Ovary (tissue), 9 donors: ENCODE data around the gene SOX6. TPM values are rescaled to one million over a fixed set of nuclear protein-coding genes. Genes with fewer than 3 reads are reported as not detected.

Experiments
- DNase-seq, 5 donors: peaks; one replicate each; pipeline ENCODE4 v3.0.0-alpha.2; 2019 to 2020
- H3K27ac ChIP-seq, 2 donors: fragments of 200-600 bp; one replicate each; pipeline versions ENCODE4 v1.5.1 to v1.8.0; 2019 to 2022
- H3K27me3 ChIP-seq: fragments of 200-600 bp; one replicate; pipeline ENCODE4 v1.8.0; 2022
- H3K36me3 ChIP-seq: fragments of 200-600 bp; sonication (generic); one replicate; pipeline ENCODE4 v1.5.1; 2019
- H3K4me1 ChIP-seq: one replicate; pipeline ENCODE4 v1.8.1; 2013; ENCODE audit warnings: mild to moderate bottlenecking, moderate library complexity; ENCODE audit not compliant: insufficient read depth
- H3K4me3 ChIP-seq: fragments of 200-600 bp; sonication (generic); one replicate; pipeline ENCODE4 v1.5.1; 2017
- H3K9me3 ChIP-seq, 2 donors: fragments of 200-600 bp in 1 of 2; sonication (generic) in 1 of 2; one replicate each; pipeline versions ENCODE4 v1.5.1 to v1.8.1; 2013 to 2019; ENCODE audit warnings: mild to moderate bottlenecking in 1 of 2, moderate library complexity in 1 of 2
- EP300 ChIP-seq: sonication (generic); formaldehyde crosslinking; IDR thresholded peaks from one replicate; pipeline ENCODE4 v1.6.1; 2017; ENCODE audit warnings: antibody characterized with exemption
- POLR2A ChIP-seq: fragments of 450-650 bp; IDR thresholded peaks from one replicate; pipeline ENCODE4 v1.6.1; 2017; ENCODE audit warnings: antibody characterized with exemption, mild to moderate bottlenecking, moderate library complexity
- WGBS, 3 donors: extraction: QIAGEN DNeasy Blood & Tissue Kit in 1 of 3; methylation state at CpG; one replicate each; pipeline versions ENCODE4 v1.1.5 to v1.1.7; 2013 to 2017; 5-methylcytosine and 5-hydroxymethylcytosine counted together
- intact Hi-C, 4 donors: fragments of 100-400 bp; cut with DNase I; formaldehyde crosslinking; loops; one replicate each; pipeline versions ENCODE4 v1.11.0 to v1.15.1; 2022 to 2023
- polyA plus RNA-seq, 2 donors: library from polyadenylated mRNA; stranded (reverse); fragments of 200-250 nt in 1 of 2; fragments of 350-450 nt in 1 of 2; fragmentation: Illumina TruSeq in 1 of 2; extraction: RNeasy Lipid Tissue Mini Kit (QIAGEN cat#74804) in 1 of 2; gene quantifications; one replicate each; pipeline ENCODE4 v1.2.3, GENCODE V29; 2013 to 2014
- total RNA-seq, 7 donors: library from RNA; depleted of rRNA in 2 of 7; stranded (reverse); fragments of >200 nt in 2 of 7; fragmentation: NEBNext Ultra II Directional in 3 of 7; extraction: Animal tissue kit (Norgen Biotek cat#: 25700) in 3 of 7; gene quantifications; one replicate each; pipeline versions ENCODE4 v1.1.0 to v1.2.4, GENCODE V29; 2016 to 2023
- TF ChIP-seq, protein P1 (sequence below), 3 donors: fragments of 450-650 bp in 2 of 3; fragments of 200-600 bp in 1 of 3; IDR thresholded peaks; one replicate each; pipeline versions ENCODE4 v1.5.1 to v1.8.0; 2016 to 2022; ENCODE audit warnings: antibody characterized with exemption in 3 of 3, mild to moderate bottlenecking in 1 of 3
- donor health status: DM: no; HTN: no; CAD: no; lungs with moderate emphysema.
- donor health status: DM: no; HTN: no; CAD: no.
- donor health status: Bipolar disorder and iron deficiency.
- donor health status: DM: yes; HTN: yes; CAD: no.
- donor health status: DM: no; HTN: no; CAD: no.
- donor health status: DM: yes; HTN: yes; CAD: no.

Gene SOX6
- total and polyA plus RNA-seq, 9 donors, result 0.61 to 29.4 (median 4.7) TPM

DNA sequence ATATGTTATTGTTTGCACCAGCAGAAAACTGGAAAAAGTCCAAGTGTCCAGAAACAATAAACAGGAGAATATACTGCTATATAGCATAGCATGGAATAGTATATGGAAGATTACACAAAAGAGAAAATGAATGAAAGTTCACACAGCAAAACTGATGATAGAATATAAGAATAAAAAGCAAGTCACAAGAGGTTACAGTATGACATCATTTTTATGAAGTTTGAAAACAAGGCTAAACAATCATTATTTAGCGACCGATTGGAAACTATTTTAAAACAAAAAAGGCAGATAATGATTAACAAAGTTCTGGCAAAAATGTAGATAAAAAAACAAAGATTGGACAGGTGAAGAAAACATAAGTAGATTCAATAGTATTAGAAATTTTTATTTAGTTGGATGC, 47.1 kb downstream of the SOX6 start:
- no peak overlapping the region for H3K4me3 ChIP-seq
- intact Hi-C loops, result no loop called here
- no peaks in the 10 kb centered on the region for H3K4me1 ChIP-seq
- TF ChIP-seq EP300 (no peak), POLR2A (no peak)
- TF ChIP-seq, protein P1, sequence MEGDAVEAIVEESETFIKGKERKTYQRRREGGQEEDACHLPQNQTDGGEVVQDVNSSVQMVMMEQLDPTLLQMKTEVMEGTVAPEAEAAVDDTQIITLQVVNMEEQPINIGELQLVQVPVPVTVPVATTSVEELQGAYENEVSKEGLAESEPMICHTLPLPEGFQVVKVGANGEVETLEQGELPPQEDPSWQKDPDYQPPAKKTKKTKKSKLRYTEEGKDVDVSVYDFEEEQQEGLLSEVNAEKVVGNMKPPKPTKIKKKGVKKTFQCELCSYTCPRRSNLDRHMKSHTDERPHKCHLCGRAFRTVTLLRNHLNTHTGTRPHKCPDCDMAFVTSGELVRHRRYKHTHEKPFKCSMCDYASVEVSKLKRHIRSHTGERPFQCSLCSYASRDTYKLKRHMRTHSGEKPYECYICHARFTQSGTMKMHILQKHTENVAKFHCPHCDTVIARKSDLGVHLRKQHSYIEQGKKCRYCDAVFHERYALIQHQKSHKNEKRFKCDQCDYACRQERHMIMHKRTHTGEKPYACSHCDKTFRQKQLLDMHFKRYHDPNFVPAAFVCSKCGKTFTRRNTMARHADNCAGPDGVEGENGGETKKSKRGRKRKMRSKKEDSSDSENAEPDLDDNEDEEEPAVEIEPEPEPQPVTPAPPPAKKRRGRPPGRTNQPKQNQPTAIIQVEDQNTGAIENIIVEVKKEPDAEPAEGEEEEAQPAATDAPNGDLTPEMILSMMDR (IDR thresholded peaks at IDR 0.05), result no peak
- no peak overlapping the region for H3K27ac ChIP-seq
- no peaks in the 10 kb centered on the region for H3K36me3 ChIP-seq
- H3K9me3 ChIP-seq, result no peaks in the 10 kb centered on the region
- WGBS, 3 donors, result 62 to 84% (median 83%) methylated on average over 2 of the region's 2 CpGs
- no peaks in the 10 kb centered on the region for H3K27me3 ChIP-seq
- no peak for DNase-seq

DNA sequence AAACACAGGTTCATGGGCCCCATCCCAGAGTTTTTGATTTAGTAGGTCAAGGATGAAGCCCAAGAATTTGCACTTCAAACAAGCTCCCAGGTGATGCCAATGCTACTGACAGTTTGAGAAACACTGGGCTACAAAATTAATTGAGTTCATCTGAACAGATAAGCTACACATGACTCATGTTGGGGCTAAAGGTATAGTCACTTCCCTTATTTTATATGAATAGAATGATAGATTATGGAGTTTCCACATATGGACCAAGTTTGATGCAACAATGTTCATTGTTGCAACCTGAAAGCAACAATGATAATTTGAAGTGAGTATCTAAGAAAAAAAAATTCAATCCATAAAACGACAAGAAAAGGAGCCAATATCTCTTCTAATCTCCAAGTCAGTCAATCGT, 54.9 kb downstream of the SOX6 start:
- TF ChIP-seq POLR2A (no peak), EP300 (no peak)
- TF ChIP-seq, protein P1 (IDR thresholded peaks at IDR 0.05), result no peak
- 82 to 87% (median 82%) methylated on average over 2 of the region's 2 CpGs for WGBS, 3 donors
- H3K4me3 ChIP-seq, result no peak overlapping the region
- no peaks in the 10 kb centered on the region for H3K27me3 ChIP-seq
- no peak overlapping the region for H3K27ac ChIP-seq
- no peaks in the 10 kb centered on the region for H3K4me1 ChIP-seq
- no peaks in the 10 kb centered on the region for H3K9me3 ChIP-seq
- H3K36me3 ChIP-seq, result no peaks in the 10 kb centered on the region
- DNase-seq, result no peak
- intact Hi-C loops, result no loop called here

DNA sequence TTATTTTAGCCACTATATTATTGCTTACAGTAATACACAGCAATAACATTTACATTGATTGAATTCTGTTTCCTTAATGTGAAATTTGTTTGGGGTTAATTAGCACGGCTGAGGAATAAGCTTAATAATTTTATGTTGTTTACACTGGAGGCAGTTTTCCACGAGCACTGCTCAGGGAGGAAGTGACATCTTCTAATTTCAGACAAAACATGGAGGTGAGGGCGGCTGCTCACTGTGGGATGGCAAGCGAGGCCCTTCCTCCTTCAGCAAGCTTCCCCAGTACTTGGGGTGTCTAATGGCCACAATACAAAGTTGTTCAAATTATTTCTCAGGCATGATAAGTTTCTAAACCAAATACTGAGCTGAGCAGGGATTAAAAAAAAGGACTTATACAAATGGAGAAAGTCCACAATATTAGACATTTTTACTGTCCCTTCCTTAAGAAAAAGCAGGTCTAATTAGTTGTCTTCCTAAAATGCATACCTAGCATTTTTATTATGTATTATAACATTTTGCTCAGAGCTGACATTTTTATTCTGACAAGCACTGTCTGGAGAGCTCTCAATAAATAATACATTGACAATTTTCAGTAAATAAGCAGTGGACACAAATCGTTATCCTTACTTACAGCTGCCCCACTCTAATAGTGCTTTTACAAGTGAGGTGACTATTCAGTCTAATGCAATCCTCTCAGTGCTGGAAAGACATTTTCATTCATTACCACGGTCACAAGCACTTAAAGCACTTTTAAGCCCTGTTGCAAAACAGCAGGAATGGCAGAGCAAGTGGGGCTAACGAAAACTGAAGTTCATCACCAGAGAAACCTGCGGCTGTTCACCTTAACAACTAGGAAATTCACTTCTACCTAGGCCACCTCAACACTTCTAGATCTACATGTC, 56.2 kb downstream of the SOX6 start:
- H3K9me3 ChIP-seq, result no peaks in the 10 kb centered on the region
- no peak overlapping the region for H3K4me3 ChIP-seq
- no peak overlapping the region for H3K27ac ChIP-seq
- DNase-seq, result no peak
- 72 to 77% (median 76%) methylated on average over 8 of the region's 8 CpGs for WGBS, 3 donors
- H3K27me3 ChIP-seq, result no peaks in the 10 kb centered on the region
- intact Hi-C loops, result no loop called here
- no peaks in the 10 kb centered on the region for H3K36me3 ChIP-seq
- TF ChIP-seq EP300, result no peak
- TF ChIP-seq, protein P1 (IDR thresholded peaks at IDR 0.05), result no peak
- no peaks in the 10 kb centered on the region for H3K4me1 ChIP-seq

DNA sequence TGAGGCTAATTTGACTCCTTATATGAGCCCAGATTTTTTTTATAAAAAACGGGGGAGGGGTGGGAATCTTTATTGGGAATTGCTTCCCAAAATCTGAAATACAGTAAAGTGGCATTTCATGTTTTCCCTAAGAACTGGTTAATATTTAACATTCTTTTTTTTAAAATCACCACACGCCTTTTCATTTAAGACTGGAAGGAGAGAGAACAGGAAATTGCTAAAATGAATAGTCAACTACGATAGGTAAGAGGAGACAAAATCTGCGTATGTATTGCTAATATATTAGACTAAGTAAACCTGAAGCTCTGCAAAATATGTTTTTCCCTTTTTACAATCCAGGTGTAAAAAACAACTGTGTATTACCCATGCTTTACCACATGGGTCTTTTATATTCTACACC, 57.0 kb downstream of the SOX6 start:
- Histone ChIP-seq H3K4me3 (no peak overlapping the region), H3K27me3 (no peaks in the 10 kb centered on the region), H3K36me3 (no peaks in the 10 kb centered on the region), H3K9me3 (no peaks in the 10 kb centered on the region), H3K27ac (no peak overlapping the region), H3K4me1 (no peaks in the 10 kb centered on the region)
- no peak for TF ChIP-seq POLR2A
- TF ChIP-seq EP300, result no peak
- TF ChIP-seq, protein P1 (IDR thresholded peaks at IDR 0.05), result no peak
- 83 to 85% (median 85%) methylated on average over 4 of the region's 4 CpGs for WGBS, 3 donors
- no peak for DNase-seq
- intact Hi-C loops, result no loop called here
